HFF-Myc (cell line): ENCODE measurements around the gene DNAH9.

ENCODE experiments used
- DNase-seq: peaks from one replicate; pipeline ENCODE4 v3.0.0-alpha.2; 2011; ENCODE audit warnings: low read depth; ENCODE audit errors: extremely low read depth
- H3K4me3 ChIP-seq: replicated peaks from 2 replicates; pipeline ENCODE4 v1.5.1; 2011; ENCODE audit warnings: low read depth, mild to moderate bottlenecking, control low read depth, low read length
- CTCF ChIP-seq: IDR thresholded peaks from 2 replicates; pipeline ENCODE4 v1.5.1; 2012; ENCODE audit warnings: mild to moderate bottlenecking, low read depth, low read length, control low read depth; ENCODE audit errors: missing control alignments

Gene DNAH9

GRCh38 chr17:11589716-11590115 lies 8.6 kb upstream of the DNAH9 start:
- no peak overlapping the region for H3K4me3 ChIP-seq
- DNase-seq: no peak
- no peak for TF ChIP-seq CTCF

GRCh38 chr17:11601661-11602060 lies 3.4 kb downstream of the DNAH9 start:
- TF ChIP-seq CTCF: no peak

GRCh38 chr17:11608396-11608795 lies 10.1 kb downstream of the DNAH9 start:
- H3K4me3 ChIP-seq: no peak overlapping the region
- no peak for TF ChIP-seq CTCF
- no peak for DNase-seq

More at GRCh38 chr17:11601661-11602060, 3.4 kb downstream of the DNAH9 start:
- no peak for DNase-seq
- H3K4me3 ChIP-seq: no peak overlapping the region

- no peak for DNase-seq
- no peak for TF ChIP-seq CTCF
- H3K4me3 ChIP-seq: no peak overlapping the region
Observed at GRCh38 chr17:11610999-11611566, 12.8 kb downstream of the DNAH9 start.

- no peak for DNase-seq
- TF ChIP-seq CTCF: no peak
- H3K4me3 ChIP-seq: no peak overlapping the region
Observed at GRCh38 chr17:11612956-11613355, 14.7 kb downstream of the DNAH9 start.

- TF ChIP-seq CTCF: no peak
- peak; percentile 2 for DNase-seq
- H3K4me3 ChIP-seq: no peak overlapping the region
Observed at GRCh38 chr17:11618861-11619566, 20.7 kb downstream of the DNAH9 start.
